C4-2B (cell line): ENCODE results near the gene FAM110A.
A peak's percentile ranks its signal among the peaks of the same experiment; 100 is the strongest.
"Not testable (repeated sequence)": the region's sequence is repeated elsewhere in the genome, so short reads cannot be mapped to it uniquely, and the experiment has no call there.

ENCODE experiments used
- H3K27ac ChIP-seq: fragments of 450-650 bp; 2 replicates; pipeline ENCODE4 v1.5.1; 2017
- ZFX ChIP-seq: fragments of 450-650 bp; IDR thresholded peaks from 2 replicates; pipeline ENCODE4 v1.6.1; 2017
- TF ChIP-seq, protein P1 (sequence below): fragments of 450-650 bp; conservative IDR thresholded peaks from 2 replicates; pipeline ENCODE4 v1.5.1; 2017; ENCODE audit warnings: mild to moderate bottlenecking

The FAM110A gene

DNA sequence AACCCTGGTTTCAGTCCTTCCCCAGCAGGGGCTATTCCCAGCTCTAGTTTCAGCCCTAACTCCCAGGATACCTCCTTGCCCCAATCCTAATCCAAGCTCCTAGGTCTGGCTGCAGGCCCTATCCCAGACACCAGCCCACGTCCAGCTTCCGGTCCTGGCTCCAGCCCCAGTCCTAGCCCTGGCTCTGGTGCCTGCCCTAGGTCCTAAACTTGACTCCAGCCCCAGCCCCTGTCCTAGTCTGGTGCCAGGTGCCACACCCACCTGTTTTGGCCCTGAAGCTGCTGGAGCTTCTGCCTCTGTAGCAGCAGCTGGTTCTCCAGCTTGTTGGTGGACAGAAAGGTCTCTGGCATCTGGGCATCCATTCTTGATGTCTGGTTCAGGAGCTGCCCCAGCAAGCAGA lies 54.5 kb downstream of the FAM110A start:
- TF ChIP-seq ZFX, result no peak
- TF ChIP-seq, protein P1, sequence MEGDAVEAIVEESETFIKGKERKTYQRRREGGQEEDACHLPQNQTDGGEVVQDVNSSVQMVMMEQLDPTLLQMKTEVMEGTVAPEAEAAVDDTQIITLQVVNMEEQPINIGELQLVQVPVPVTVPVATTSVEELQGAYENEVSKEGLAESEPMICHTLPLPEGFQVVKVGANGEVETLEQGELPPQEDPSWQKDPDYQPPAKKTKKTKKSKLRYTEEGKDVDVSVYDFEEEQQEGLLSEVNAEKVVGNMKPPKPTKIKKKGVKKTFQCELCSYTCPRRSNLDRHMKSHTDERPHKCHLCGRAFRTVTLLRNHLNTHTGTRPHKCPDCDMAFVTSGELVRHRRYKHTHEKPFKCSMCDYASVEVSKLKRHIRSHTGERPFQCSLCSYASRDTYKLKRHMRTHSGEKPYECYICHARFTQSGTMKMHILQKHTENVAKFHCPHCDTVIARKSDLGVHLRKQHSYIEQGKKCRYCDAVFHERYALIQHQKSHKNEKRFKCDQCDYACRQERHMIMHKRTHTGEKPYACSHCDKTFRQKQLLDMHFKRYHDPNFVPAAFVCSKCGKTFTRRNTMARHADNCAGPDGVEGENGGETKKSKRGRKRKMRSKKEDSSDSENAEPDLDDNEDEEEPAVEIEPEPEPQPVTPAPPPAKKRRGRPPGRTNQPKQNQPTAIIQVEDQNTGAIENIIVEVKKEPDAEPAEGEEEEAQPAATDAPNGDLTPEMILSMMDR, result no peak
- no peak overlapping the region; the same call in 1 of the 2 replicates for H3K27ac ChIP-seq

DNA sequence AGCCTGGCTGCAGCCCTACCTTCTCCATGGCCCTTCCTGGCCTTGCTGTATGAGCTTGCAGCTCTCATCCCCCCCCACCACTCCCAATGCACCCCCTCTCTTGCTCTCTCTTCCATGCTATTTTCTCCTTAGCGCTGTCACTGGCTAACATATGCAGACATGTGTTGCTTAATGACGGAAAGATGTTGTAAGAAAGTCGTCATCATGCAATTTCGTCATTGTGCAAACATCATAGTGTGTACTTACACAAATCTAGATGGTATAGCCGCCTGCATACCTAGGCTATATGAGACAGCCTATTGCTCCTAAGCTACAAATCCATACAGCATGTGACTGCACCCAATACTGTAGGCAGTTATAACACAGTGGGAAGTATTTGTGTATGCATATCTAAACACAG lies 55.6 kb downstream of the FAM110A start:
- no peak for TF ChIP-seq ZFX
- TF ChIP-seq, protein P1, result no peak
- H3K27ac ChIP-seq, result no peak overlapping the region

- TF ChIP-seq ZFX, result no peak
- TF ChIP-seq, protein P1, result no peak
- peak overlapping the region; percentile 44 for H3K27ac ChIP-seq
Observed at GRCh38 chr20:889932-890463, 56.5 kb downstream of the FAM110A start.

DNA sequence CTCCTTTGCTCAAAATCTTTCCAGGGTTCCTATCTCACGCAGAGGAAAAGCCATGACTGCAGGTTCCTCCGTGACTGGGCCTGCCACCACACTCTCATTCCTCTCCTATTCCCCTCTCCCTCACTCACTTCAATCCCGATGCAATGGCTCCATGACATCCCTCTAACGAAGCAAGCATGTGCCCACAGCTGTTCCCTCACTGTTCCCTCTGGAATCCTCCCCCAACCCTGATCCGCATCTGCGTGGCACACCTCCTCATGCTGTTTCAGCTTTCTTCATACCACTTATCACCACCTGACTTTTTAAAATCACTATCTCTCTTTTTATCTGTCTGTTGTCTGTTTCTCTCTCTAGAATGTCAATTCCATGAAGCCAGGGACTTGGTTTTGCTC lies 57.1 kb downstream of the FAM110A start:
- TF ChIP-seq ZFX, result no peak
- TF ChIP-seq, protein P1, result no peak
- H3K27ac ChIP-seq, result peak overlapping the region; percentile 44

DNA sequence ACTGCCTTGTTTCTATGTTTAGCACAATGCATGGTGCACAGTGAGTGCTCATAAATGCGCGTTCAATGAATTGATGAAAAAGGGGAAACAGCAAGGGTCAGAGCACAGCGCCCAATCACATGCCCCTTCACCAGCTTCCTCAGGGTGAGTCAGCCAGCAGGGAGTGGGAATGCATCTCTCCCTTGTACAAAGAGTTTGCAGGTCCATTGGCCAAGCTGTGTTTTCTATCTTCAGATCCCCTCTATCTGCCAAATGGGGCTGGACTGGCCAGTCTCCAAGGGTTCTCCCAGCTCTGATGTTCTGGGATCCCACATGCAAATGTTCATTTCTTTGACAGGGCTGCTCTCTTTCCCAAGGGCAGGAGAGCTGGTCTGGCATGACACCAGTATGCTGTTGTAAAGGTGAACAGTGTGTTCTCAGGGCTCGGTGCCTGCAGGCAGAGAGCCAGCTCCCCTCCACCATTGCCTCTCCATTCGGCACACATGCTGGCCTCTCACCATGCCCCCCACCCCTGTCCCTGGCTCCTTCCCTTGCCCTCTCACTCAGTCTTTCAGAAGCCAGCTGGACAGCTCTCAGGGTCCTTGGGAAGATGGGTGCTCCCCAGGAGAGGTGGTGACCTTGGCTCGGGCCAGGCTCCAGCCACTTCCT lies 57.7 kb downstream of the FAM110A start:
- peak overlapping the region; percentile 44 for H3K27ac ChIP-seq
- TF ChIP-seq ZFX, result no peak
- TF ChIP-seq, protein P1, result no peak

- TF ChIP-seq, protein P1, result no peak
- no peak for TF ChIP-seq ZFX
- peak overlapping the region; percentile 44 for H3K27ac ChIP-seq
Observed at GRCh38 chr20:891706-892080, 58.2 kb downstream of the FAM110A start.

DNA sequence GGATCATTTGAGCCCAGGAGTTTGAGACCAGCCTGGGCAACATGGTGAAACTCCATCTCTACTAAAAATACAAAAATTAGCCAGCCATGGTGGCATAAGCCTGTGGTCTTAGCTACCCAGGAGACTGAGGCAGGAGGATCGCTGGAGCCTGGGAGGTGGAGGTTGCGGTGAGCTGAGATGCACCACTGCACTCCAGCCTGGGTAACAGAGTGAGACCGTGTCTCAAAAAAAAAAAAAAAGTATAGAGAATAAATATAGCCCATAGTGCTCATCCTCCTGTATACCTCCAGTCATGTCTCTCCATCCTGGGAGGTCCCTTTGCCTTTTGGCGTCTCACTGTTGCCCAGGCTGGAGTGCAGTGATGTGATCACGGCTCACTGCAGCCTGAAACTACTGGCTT lies 58.9 kb downstream of the FAM110A start:
- not testable (repeated sequence) for H3K27ac ChIP-seq
